Left ventricle myocardium inferior (tissue), 1 donor: ENCODE data around the gene RNF212. TPM values are rescaled to one million over a fixed set of nuclear protein-coding genes. Genes with fewer than 3 reads are reported as not detected.

Source experiments
- DNase-seq: peaks from one replicate; pipeline ENCODE4 v3.0.0-alpha.2; 2020
- H3K27ac ChIP-seq: fragments of 200-600 bp; replicated peaks from 2 replicates; pipeline ENCODE4 v1.8.0; 2021
- H3K27me3 ChIP-seq: fragments of 200-600 bp; 2 replicates; pipeline ENCODE4 v1.8.0; 2021; ENCODE audit warnings: low read depth
- H3K36me3 ChIP-seq: fragments of 200-600 bp; 2 replicates; pipeline ENCODE4 v1.8.0; 2021
- H3K4me1 ChIP-seq: fragments of 200-600 bp; 2 replicates; pipeline ENCODE4 v1.8.0; 2021
- H3K4me3 ChIP-seq: fragments of 200-600 bp; 2 replicates; pipeline ENCODE4 v1.8.0; 2021; ENCODE audit warnings: mild to moderate bottlenecking, moderate library complexity
- H3K9me3 ChIP-seq: fragments of 200-600 bp; replicated peaks from 2 replicates; pipeline ENCODE4 v1.8.0; 2021
- intact Hi-C: fragments of 100-400 bp; cut with micrococcal nuclease; formaldehyde crosslinking; loops from one replicate; pipeline ENCODE4 v1.11.0; 2022
- total RNA-seq: library from RNA; stranded (reverse); fragmentation: NEBNext Ultra II Directional; extraction: Animal tissue kit (Norgen Biotek cat#: 25700); gene quantifications from one replicate; pipeline ENCODE4 v1.2.1, GENCODE V29; 2021
- TF ChIP-seq, protein P1 (sequence below): fragments of 200-600 bp; IDR thresholded peaks from 2 replicates; pipeline ENCODE4 v1.8.0; 2021; ENCODE audit warnings: antibody characterized with exemption, mild to moderate bottlenecking, borderline replicate concordance
- donor health status: DM: no; HTN: yes; CAD: no; lungs with severe emphysema.

The RNF212 gene
- total RNA-seq, 1 donor from 2014 or later = not detected

DNA sequence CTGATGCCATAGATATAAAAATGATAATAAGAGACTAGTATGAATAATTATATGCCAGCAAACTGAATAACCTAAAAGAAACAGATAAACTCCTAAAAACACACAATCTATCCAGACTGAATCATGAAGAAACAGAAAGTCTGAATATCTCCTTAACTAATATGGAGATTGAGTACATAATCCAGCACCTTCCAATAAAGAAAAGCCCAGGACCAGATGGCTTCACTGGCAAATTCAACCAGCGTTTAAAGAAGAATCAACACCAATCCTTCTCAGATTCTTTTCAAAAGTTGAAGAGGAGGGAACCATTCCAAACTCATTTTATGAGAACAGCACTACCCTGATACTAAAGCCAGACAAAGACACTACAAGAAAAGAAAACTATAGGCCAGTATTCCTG lies 26.5 kb upstream of the RNF212 start:
- H3K9me3 ChIP-seq = no peaks in the 10 kb centered on the region
- H3K4me3 ChIP-seq = no peak overlapping the region
- H3K27ac ChIP-seq = no peak overlapping the region
- TF ChIP-seq, protein P1, sequence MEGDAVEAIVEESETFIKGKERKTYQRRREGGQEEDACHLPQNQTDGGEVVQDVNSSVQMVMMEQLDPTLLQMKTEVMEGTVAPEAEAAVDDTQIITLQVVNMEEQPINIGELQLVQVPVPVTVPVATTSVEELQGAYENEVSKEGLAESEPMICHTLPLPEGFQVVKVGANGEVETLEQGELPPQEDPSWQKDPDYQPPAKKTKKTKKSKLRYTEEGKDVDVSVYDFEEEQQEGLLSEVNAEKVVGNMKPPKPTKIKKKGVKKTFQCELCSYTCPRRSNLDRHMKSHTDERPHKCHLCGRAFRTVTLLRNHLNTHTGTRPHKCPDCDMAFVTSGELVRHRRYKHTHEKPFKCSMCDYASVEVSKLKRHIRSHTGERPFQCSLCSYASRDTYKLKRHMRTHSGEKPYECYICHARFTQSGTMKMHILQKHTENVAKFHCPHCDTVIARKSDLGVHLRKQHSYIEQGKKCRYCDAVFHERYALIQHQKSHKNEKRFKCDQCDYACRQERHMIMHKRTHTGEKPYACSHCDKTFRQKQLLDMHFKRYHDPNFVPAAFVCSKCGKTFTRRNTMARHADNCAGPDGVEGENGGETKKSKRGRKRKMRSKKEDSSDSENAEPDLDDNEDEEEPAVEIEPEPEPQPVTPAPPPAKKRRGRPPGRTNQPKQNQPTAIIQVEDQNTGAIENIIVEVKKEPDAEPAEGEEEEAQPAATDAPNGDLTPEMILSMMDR = no peak
- intact Hi-C loops = loop anchor here (10.0 kb wide), 1 partner anchor 125 kb away; no protein-coding TSS in a partner anchor
- H3K36me3 ChIP-seq = no peaks in the 10 kb centered on the region
- no peaks in the 10 kb centered on the region for H3K4me1 ChIP-seq
- DNase-seq = no peak
- H3K27me3 ChIP-seq = peaks cover 54% of the 10 kb centered on the region

DNA sequence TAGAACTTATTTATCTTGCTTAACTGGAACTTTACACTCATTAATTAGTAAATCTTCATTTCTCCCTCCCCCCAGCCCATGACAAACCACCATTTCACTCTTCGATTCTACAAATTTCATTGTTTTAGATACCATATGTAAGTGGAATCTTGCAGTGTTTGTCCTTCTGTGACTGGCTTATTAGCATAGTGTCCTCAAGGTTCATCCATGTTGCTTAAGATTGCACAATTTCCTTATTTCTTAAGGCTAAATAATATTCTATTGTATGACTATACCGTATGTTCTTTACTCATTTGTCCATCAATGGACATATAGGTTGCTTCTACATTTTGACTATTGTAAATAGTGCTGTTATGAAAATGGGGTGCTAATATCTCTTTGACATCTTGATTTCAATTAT lies 24.5 kb upstream of the RNF212 start:
- peaks cover 44% of the 10 kb centered on the region for H3K27me3 ChIP-seq
- intact Hi-C loops = loop anchor here (10.0 kb wide), 1 partner anchor 127 kb away; no protein-coding TSS in a partner anchor
- no peaks in the 10 kb centered on the region for H3K9me3 ChIP-seq
- no peak overlapping the region for H3K27ac ChIP-seq
- H3K36me3 ChIP-seq = no peaks in the 10 kb centered on the region
- H3K4me1 ChIP-seq = no peaks in the 10 kb centered on the region
- TF ChIP-seq, protein P1 = no peak
- no peak for DNase-seq
- peak overlapping the region; percentile 27 for H3K4me3 ChIP-seq

DNA sequence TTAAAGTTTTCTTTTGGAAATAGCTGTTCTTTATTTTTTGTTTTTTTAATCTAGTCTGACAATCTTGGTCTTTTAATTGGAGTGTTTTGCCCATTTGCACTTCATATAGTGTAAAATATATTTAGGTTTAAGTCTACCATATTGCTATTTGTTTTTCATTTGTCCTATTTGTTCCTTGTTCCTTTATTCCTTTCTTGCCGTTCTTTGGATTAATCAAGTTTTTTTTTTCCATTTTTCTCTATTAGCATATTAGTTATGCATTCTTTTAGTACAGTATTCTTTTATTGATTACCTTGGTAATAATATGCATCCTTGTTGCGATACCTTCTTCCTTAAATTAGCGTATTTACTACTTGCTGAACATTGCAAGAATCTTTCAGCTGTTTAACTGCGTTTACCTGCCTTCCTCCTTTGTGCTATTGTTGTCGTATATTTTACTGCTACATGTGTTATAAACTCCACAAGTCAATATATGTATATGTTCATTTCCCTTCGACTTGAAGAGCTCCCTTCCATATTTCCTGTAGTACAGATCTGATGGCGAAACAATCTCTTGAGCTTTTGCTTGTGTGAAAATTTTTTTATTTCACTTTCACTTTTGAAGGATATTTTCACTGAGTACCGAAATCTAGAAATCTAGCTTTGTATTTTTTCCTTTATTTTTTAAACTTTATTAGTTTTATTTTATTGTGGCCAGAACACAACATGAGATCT lies 23.9 kb upstream of the RNF212 start:
- Histone ChIP-seq H3K27me3 (peaks cover 37% of the 10 kb centered on the region), H3K9me3 (no peaks in the 10 kb centered on the region), H3K4me1 (no peaks in the 10 kb centered on the region), H3K27ac (no peak overlapping the region), H3K4me3 (peak overlapping the region; percentile 27), H3K36me3 (no peaks in the 10 kb centered on the region)
- TF ChIP-seq, protein P1 = no peak
- intact Hi-C loops = loop anchor here (10.0 kb wide), 1 partner anchor 128 kb away; no protein-coding TSS in a partner anchor
- no peak for DNase-seq

DNA sequence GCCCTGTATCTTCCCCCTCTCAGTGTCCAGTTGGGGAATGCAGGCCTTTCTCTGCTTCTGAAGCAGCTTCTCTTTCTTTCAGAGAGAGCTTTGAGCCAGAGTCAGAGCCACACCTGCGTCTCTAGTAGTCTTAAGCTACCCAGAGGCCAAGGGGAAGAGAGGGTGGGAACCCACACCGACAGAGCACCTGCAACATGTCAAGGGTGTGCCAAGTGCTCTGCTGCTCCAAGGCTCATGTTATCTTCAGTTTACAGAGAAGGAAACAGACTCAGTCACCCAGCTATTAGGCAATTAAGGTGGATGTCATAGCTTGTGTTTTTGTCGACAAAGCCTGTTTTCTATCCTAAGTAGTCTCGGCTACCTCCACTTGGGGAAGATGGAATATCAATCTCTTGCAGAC lies 22.7 kb upstream of the RNF212 start:
- Histone ChIP-seq H3K9me3 (no peaks in the 10 kb centered on the region), H3K27ac (no peak overlapping the region), H3K27me3 (peaks cover 33% of the 10 kb centered on the region), H3K4me3 (no peak overlapping the region), H3K4me1 (no peaks in the 10 kb centered on the region), H3K36me3 (no peaks in the 10 kb centered on the region)
- no peak for DNase-seq
- TF ChIP-seq, protein P1 = no peak
- intact Hi-C loops = loop anchor here (10.0 kb wide), 1 partner anchor 129 kb away; no protein-coding TSS in a partner anchor

DNA sequence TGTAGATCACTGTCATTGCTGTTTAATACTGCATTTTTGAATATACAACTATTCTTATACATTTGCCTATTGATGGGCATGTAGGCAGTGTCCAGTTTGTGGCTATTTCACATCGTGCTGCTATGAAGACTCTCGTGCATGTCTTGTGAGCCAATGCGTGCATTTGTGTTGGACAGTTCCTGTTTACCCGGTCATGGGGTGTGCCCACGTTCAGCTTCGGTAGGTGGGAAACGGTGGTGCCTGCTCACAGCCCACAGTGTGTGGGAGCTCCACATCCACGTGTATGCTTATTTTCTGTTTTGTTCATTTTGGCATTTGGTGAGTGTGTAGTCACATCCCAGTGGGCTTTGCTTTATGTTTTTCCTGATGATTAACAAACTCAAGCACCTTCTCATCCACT lies 19.7 kb upstream of the RNF212 start:
- DNase-seq = no peak
- peaks cover 6% of the 10 kb centered on the region for H3K4me1 ChIP-seq
- H3K9me3 ChIP-seq = no peaks in the 10 kb centered on the region
- peaks cover 8% of the 10 kb centered on the region for H3K27me3 ChIP-seq
- H3K27ac ChIP-seq = no peak overlapping the region
- H3K36me3 ChIP-seq = no peaks in the 10 kb centered on the region
- TF ChIP-seq, protein P1 = no peak
- no peak overlapping the region for H3K4me3 ChIP-seq
- intact Hi-C loops = loop anchor here (10.0 kb wide), 1 partner anchor 132 kb away; no protein-coding TSS in a partner anchor
